Dermis microvascular lymphatic vessel endothelial cell (primary cell): ENCODE results near the gene PCLO. TPM values are rescaled to one million over a fixed set of nuclear protein-coding genes. Genes with fewer than 3 reads are reported as not detected.
"Not testable (repeated sequence)": the region's sequence is repeated elsewhere in the genome, so short reads cannot be mapped to it uniquely, and the experiment has no call there.

Experiments
- DNase-seq, 2 donors: peaks; one replicate each; pipeline versions ENCODE4 v3.0.0 to v3.0.0-alpha.2; 2010; ENCODE audit warnings: low read depth in 2 of 2
- total RNA-seq: library from RNA; depleted of rRNA; stranded (reverse); fragments of >200 nt; gene quantifications from 2 replicates; pipeline ENCODE4 v1.2.1, GENCODE V29; 2014

PCLO gene
- total RNA-seq, 1 donor from 2014 or later = 1.8 TPM

DNA sequence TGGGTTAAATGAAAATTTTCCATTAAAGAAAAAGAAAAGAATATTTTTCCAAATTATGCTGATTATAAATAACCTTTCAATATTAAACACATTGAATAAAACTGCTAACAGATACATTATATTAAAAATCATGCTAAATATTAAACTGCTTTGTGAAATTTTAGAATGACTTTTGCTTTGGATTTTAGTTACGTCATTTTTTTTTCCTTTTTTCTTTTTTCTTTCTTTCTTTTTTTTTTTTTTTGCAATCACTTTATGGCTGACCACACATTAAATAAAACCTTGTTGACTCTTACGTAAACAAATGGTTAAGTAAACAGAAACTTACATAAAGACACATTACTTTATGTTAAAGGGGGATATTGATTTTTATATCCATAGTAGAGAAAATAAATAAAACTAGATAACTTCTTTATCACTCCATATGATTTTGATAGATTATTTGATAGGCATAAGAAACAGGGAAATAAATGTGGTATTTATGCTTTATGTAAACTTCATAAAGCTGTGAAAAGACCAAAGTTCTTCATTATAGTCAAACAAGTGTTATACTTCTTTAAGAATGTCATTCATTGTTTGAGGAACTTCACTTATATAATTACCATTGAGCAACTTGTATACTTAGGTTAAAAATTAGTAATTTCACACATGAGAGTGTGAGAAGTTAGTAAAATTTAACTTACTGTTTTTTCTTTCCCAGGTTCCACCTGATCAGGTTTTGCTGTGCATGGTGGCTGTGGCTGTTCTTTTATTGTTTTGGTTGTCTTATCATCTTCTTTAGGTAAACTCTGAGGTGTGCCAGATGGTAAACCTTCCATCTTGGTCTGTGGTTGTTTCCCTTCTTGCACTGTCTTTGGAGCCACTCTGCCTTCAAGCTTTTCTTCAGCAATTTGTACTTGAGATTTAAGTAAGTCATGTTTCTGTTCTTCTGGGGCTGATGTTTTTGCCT is 197.3 kb downstream of the PCLO start:
- DNase-seq = no peak

DNA sequence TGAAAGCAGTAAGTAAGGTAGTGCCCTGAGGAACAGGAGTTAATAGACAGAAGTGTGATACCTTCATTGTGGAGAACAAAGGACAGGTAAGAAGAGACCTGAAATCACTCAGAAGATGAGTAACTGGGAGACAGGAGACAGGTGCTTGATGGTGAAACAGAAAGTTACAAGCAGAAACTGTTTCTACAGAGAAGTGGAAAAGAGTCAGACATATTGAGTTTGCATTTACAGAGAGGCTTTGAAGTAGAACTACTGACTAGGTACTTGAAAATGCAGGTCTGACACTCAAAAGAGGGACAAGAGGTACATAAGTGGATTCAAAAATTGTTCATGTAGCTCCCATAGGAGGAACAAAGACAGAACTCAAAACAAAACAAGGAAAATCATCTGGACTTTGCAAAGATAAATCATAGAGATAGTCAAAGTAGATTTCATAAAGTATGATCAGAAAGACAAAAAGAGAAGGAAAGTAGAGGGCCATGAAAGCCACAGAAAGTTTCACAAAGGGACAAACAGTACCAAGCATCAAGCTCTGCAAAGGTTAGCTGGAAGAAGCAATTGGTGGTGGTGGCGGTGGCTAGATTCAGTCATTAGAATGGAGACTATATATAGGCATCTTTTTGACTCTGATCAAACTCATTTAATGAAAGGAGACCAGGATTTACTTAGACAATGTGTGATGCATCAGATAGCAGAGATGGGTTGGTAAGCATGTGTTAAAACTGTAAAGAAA is 198.4 kb downstream of the PCLO start:
- DNase-seq = no peak

GRCh38 chr7:82961240-82961639 is 201.4 kb downstream of the PCLO start:
- DNase-seq = no peak

GRCh38 chr7:82959528-82959927 is 203.2 kb downstream of the PCLO start:
- DNase-seq = no peak

GRCh38 chr7:82957521-82957920 is 205.2 kb downstream of the PCLO start:
- no peak for DNase-seq

DNA sequence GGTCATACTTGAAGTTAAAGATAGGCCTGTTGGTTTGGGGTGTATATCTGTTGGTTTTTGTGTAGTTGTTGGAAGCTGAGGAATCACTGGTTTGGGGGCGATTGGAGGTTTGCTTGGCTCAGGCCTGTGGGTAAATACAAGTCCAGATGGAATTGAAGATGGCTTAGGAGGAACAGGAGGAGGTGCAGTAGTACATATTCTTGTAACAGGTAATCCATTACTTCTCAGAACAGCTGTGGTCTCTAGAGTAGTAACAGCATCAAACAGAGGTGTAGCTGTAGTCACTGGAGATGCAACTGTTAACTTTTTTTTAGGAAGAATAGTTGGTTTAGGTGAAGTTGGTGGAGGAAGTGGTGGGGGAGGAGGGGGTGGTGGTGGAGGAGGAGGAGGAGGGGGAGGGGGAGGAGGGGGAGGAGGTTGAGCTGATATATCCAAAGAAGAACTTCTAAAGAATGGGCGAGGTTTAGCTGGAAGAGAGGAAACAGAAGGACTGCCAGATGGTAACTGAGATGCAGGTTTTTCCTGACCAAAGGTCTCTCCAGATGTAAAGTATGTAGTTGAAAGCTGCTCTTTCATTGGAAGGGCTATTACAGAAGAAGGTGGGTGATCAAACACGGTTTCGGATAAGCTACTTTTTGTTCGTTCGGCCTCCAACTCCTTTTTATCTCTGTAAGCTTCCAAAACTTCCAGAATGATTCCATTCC is 209.2 kb downstream of the PCLO start:
- DNase-seq = no peak

DNA sequence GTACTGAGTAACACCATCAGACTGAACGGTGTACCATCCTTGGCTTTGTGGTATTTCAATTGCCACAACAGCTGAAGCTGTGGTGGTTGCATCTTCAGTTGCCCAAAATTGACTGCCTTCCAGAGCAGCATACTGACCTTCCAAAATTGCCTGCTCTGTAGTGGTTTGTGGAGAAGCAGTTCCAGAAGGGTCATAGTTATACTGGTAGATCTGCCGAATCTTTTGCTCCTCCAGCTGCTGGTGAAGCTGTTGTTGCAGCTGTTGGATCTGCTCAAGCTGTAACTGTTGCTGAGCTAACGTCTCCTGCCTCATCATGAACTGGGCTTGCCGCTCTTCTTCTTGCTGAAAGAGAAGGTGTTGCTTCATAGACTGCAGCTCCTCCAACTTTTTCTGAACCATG is 212.2 kb downstream of the PCLO start:
- DNase-seq = no peak

DNA sequence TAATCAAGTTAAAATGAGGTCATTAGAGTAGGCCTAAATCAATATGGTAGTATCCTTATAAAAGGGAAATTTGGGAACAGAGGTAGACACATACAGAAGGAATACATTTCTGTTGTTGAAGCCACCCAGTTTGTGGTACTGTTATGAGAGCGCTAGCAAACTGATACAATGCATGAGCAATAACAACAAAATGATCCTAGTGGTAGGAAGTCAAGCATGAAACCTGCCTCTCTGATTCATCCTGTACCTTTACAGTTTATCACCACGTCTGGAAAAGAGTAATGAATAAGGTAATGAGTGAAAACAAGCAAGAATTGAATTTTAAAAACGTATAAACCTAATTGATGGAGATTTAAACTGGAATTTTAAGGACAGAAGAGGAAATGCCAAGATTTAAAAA is 217.2 kb downstream of the PCLO start:
- DNase-seq = no peak

DNA sequence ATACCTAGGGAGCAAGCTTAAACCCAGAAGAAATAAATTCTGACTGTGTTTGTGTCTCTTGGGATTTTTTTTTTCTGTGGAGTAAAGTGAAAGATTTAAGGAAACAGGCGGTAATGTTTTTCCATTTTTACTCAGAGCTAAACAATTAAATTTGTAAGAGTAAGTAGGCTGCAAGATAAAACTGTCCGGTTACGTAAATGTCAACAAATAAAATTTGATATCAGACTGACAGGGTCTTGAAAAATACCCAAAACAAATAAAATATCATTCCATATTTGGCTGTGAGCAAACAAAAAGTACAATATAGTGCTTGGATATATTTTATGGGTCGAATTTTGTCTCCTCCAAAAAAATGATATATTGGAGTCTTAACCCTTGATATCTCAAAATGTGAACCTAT is 217.6 kb downstream of the PCLO start:
- DNase-seq = no peak

GRCh38 chr7:82932516-82932915 is 230.2 kb downstream of the PCLO start:
- no peak for DNase-seq

DNA sequence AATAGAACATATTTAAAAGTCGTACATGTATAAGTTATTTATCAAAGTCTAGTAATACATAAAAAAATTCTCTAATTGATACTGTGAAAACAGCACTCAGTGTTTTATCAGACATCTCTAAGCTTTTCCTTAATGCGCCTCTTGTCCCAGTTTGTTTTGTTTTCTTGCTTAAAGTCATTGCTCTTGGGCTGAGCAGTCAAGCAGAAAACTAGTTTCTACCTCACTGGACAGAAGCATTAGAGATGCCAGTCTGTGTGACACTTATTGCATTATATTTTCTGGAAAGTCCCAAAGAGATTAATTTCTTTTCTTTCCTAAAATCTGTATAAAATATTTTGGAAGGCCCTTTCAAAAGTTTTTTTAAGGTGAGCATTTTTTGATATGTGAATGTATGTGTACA is 236.2 kb downstream of the PCLO start:
- DNase-seq = no peak

DNA sequence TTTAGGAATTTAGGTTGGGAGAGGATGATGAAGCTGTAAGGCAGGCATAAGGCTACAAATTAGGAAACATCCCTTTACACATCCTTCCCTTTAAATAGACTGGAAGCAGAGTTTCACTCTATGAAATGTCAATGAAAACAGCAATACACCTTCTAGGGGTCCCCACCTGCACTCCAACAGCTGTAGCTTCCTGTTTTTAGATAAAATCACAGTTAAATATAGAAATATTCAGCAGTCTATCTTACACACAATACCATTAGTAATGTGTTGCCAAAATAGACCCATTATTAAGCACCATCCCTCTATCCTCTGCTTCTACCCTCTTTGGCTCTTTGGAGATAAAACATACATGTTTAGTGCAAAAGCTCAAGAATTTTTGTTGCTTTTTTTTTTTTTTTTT is 237.4 kb downstream of the PCLO start:
- no peak for DNase-seq

- no peak for DNase-seq
Observed at GRCh38 chr7:82906502-82906901, 256.2 kb downstream of the PCLO start.

- no peak for DNase-seq
Observed at GRCh38 chr7:82904871-82905270, 257.8 kb downstream of the PCLO start.

- DNase-seq = not testable (repeated sequence)
Observed at GRCh38 chr7:82901098-82901497, 261.6 kb downstream of the PCLO start.

GRCh38 chr7:82897500-82897899 is 265.2 kb downstream of the PCLO start:
- no peak for DNase-seq

GRCh38 chr7:82894341-82894740 is 268.3 kb downstream of the PCLO start:
- not testable (repeated sequence) for DNase-seq

GRCh38 chr7:82886324-82886723 is 276.4 kb downstream of the PCLO start:
- no peak for DNase-seq

- DNase-seq = peak in 1 of 2 donors; percentile 43
Observed at GRCh38 chr7:82865856-82866255, 296.8 kb downstream of the PCLO start.

DNA sequence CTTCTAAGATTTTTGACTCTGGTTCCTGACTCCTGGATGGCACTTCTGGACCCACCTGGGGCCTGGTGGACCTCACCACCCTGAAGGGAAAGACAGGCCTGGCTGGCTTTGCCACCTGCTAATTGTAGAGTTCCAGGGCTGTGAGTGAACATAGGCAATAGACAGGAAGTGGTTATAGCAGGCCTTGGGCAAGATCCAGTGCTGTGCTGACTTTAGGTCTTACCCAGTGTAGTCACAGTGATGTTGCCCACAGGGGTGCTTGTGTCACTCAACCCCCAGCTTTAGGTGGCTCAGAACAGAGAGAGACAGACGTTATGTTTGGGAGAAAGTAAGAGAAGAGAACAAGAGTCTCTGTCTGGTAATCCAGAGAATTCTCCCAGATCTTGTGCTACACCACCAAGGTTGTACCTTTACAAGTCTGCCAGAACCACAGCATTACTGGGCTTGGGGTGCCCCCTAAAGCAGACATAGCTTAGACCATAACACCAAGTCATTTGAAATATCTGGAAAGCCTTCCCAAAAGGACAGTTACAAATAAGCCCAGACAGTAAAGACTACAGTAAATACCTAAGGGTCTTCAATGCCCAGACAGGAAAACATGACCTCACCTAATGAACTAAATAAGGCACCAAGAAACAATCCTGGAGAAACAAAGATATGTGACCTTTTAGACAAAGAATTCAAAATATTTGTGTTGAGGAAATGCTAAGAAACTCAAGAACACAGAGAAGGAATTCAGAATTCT is 303.4 kb downstream of the PCLO start:
- DNase-seq = peak in 1 of 2 donors; percentile 62

GRCh38 chr7:82851121-82851520 is 311.6 kb downstream of the PCLO start:
- DNase-seq = no peak
